ENCODE data around the gene AAK1. TPM values are rescaled to one million over a fixed set of nuclear protein-coding genes. Genes with fewer than 3 reads are reported as not detected.

The AAK1 gene
- 100 to 1,000 TPM; 115 to 121 TPM for total RNA-seq

GRCh38 chr2:69643602-69644505 is at the start of gene AAK1:
Gene AAK1, minus strand, starts transcription at chr2:69643739. Its CDS starts 699 bp downstream, at chr2:69643040.
- CTCF ChIA-PET, result interaction anchor here (0.7 to 4.0 kb wide), 10 partner anchors 15 to 78 kb away, joined by 3 to 21 read pairs (median 4); no protein-coding TSS in a partner anchor

GRCh38 chr2:69692424-69692823 is 48.9 kb upstream of the AAK1 start:
- peaks cover 4% of the 10 kb centered on the region for H3K27me3 Mint-ChIP-seq
- POLR2A ChIA-PET, result interaction anchor here (1.6 kb wide), 1 partner anchor 43 kb away, joined by 12 read pairs; no protein-coding TSS in a partner anchor
- peaks cover 72% of the 10 kb centered on the region for H3K4me1 Mint-ChIP-seq
- H3K4me3 Mint-ChIP-seq, result no peak overlapping the region
- no peaks in the 10 kb centered on the region for H3K36me3 Mint-ChIP-seq (ENCODE audit: low read depth)
- CTCF ChIA-PET, result interaction anchor here (0.9 to 1.4 kb wide), 2 partner anchors 9 to 31 kb away, joined by 3 to 6 read pairs; no protein-coding TSS in a partner anchor
- H3K9me3 Mint-ChIP-seq, result no peaks in the 10 kb centered on the region
- H3K27ac Mint-ChIP-seq, result peak overlapping the region; percentile 94
- no peak for DNase-seq

More at GRCh38 chr2:69643602-69644505, at the start of gene AAK1:
- Mint-ChIP-seq H3K4me1 (peaks cover 60% of the 10 kb centered on the region), H3K36me3 (ENCODE audit: low read depth) (peaks cover 37% of the 10 kb centered on the region), H3K27ac (peak within 1 kb of the TSS; percentile 99), H3K9me3 (no peaks in the 10 kb centered on the region), H3K4me3 (peak within 1 kb of the TSS; percentile 88), H3K27me3 (no peaks in the 10 kb centered on the region)
- peak; percentile 88 for DNase-seq
- POLR2A ChIA-PET, result interaction anchor here (0.8 to 4.9 kb wide), 45 partner anchors 9 to 650 kb away, joined by 3 to 55 read pairs (median 5); partner anchors contain the start of genes ANXA4, C2orf42, NFU1 and PCYOX1

GRCh38 chr2:69689969-69690368 is 46.4 kb upstream of the AAK1 start:
- H3K27ac Mint-ChIP-seq, result no peak overlapping the region
- POLR2A ChIA-PET, result no interaction called here
- no peak overlapping the region for H3K4me3 Mint-ChIP-seq
- no peaks in the 10 kb centered on the region for H3K27me3 Mint-ChIP-seq
- peaks cover 71% of the 10 kb centered on the region for H3K4me1 Mint-ChIP-seq
- DNase-seq, result no peak
- H3K9me3 Mint-ChIP-seq, result no peaks in the 10 kb centered on the region
- CTCF ChIA-PET, result no interaction called here
- H3K36me3 Mint-ChIP-seq (ENCODE audit: low read depth), result no peaks in the 10 kb centered on the region

- no peaks in the 10 kb centered on the region for H3K9me3 Mint-ChIP-seq
- no peak overlapping the region for H3K4me3 Mint-ChIP-seq
- ChIA-PET POLR2A (no interaction called here), CTCF (no interaction called here)
- no peaks in the 10 kb centered on the region for H3K36me3 Mint-ChIP-seq (ENCODE audit: low read depth)
- H3K4me1 Mint-ChIP-seq, result peaks cover 73% of the 10 kb centered on the region
- no peak for DNase-seq
- H3K27me3 Mint-ChIP-seq, result no peaks in the 10 kb centered on the region
- H3K27ac Mint-ChIP-seq, result no peak overlapping the region
Measured at GRCh38 chr2:69689466-69689865, 45.9 kb upstream of the AAK1 start.

- H3K27ac Mint-ChIP-seq, result no peak overlapping the region
- POLR2A ChIA-PET, result interaction anchor here (3.3 kb wide), 1 partner anchor 43 kb away, joined by 22 read pairs; the partner anchor contains the start of gene AAK1
- H3K36me3 Mint-ChIP-seq (ENCODE audit: low read depth), result no peaks in the 10 kb centered on the region
- CTCF ChIA-PET, result no interaction called here
- no peaks in the 10 kb centered on the region for H3K27me3 Mint-ChIP-seq
- no peak overlapping the region for H3K4me3 Mint-ChIP-seq
- no peaks in the 10 kb centered on the region for H3K9me3 Mint-ChIP-seq
- peaks cover 74% of the 10 kb centered on the region for H3K4me1 Mint-ChIP-seq
- no peak for DNase-seq
Measured at GRCh38 chr2:69687971-69688611, 44.6 kb upstream of the AAK1 start.

GRCh38 chr2:69686813-69687212 is 43.3 kb upstream of the AAK1 start:
- CTCF ChIA-PET, result interaction anchor here (1.0 to 1.3 kb wide), 2 partner anchors 12 to 42 kb away, joined by 3 read pairs; no protein-coding TSS in a partner anchor
- Mint-ChIP-seq H3K27ac (no peak overlapping the region), H3K9me3 (no peaks in the 10 kb centered on the region), H3K27me3 (no peaks in the 10 kb centered on the region), H3K4me1 (peaks cover 70% of the 10 kb centered on the region), H3K36me3 (ENCODE audit: low read depth) (no peaks in the 10 kb centered on the region), H3K4me3 (no peak overlapping the region)
- no peak for DNase-seq
- POLR2A ChIA-PET, result interaction anchor here (1.2 to 3.3 kb wide), 3 partner anchors 9 to 42 kb away, joined by 3 to 22 read pairs (median 3); partner anchors contain the start of gene AAK1

GRCh38 chr2:69685321-69686048 is 41.9 kb upstream of the AAK1 start:
- CTCF ChIA-PET, result interaction anchor here (1.3 kb wide), 1 partner anchor 41 kb away, joined by 3 read pairs; no protein-coding TSS in a partner anchor
- H3K4me1 Mint-ChIP-seq, result peaks cover 64% of the 10 kb centered on the region
- POLR2A ChIA-PET, result interaction anchor here (1.1 to 3.3 kb wide), 5 partner anchors 8 to 41 kb away, joined by 3 to 22 read pairs (median 3); partner anchors contain the start of gene AAK1
- H3K9me3 Mint-ChIP-seq, result peaks cover 4% of the 10 kb centered on the region
- H3K27ac Mint-ChIP-seq, result no peak overlapping the region
- H3K27me3 Mint-ChIP-seq, result no peaks in the 10 kb centered on the region
- H3K4me3 Mint-ChIP-seq, result no peak overlapping the region
- H3K36me3 Mint-ChIP-seq (ENCODE audit: low read depth), result peaks cover 5% of the 10 kb centered on the region
- DNase-seq, result peak; percentile 34

GRCh38 chr2:69683170-69683971 is 39.8 kb upstream of the AAK1 start:
- Mint-ChIP-seq H3K9me3 (peaks cover 4% of the 10 kb centered on the region), H3K4me1 (peaks cover 60% of the 10 kb centered on the region), H3K4me3 (peak overlapping the region; percentile 12), H3K27ac (peak overlapping the region; percentile 63), H3K27me3 (no peaks in the 10 kb centered on the region), H3K36me3 (ENCODE audit: low read depth) (peaks cover 6% of the 10 kb centered on the region)
- ChIA-PET CTCF (interaction anchor here (0.7 to 1.6 kb wide), 7 partner anchors 10 to 118 kb away, joined by 3 to 7 read pairs (median 4); partner anchors contain the start of gene AAK1), POLR2A (interaction anchor here (0.8 to 1.9 kb wide), 12 partner anchors 8 to 129 kb away, joined by 3 to 16 read pairs (median 4); partner anchors contain the start of gene AAK1)
- DNase-seq, result no peak

- POLR2A ChIA-PET, result interaction anchor here (0.9 to 1.9 kb wide), 4 partner anchors 11 to 128 kb away, joined by 3 to 16 read pairs (median 4); partner anchors contain the start of gene AAK1
- Mint-ChIP-seq H3K27me3 (no peaks in the 10 kb centered on the region), H3K36me3 (ENCODE audit: low read depth) (peaks cover 10% of the 10 kb centered on the region), H3K9me3 (peaks cover 4% of the 10 kb centered on the region), H3K27ac (no peak overlapping the region), H3K4me1 (peaks cover 65% of the 10 kb centered on the region), H3K4me3 (no peak overlapping the region)
- DNase-seq, result no peak
- CTCF ChIA-PET, result interaction anchor here (1.2 kb wide), 1 partner anchor 37 kb away, joined by 3 read pairs; no protein-coding TSS in a partner anchor
Measured at GRCh38 chr2:69682525-69682924, 39.0 kb upstream of the AAK1 start.

- ChIA-PET POLR2A (interaction anchor here (0.6 to 1.5 kb wide), 4 partner anchors 13 to 36 kb away, joined by 3 to 13 read pairs (median 3); partner anchors contain the start of gene AAK1), CTCF (interaction anchor here (1.1 to 1.7 kb wide), 2 partner anchors 34 to 202 kb away, joined by 3 read pairs; no protein-coding TSS in a partner anchor)
- Mint-ChIP-seq H3K36me3 (ENCODE audit: low read depth) (peaks cover 10% of the 10 kb centered on the region), H3K9me3 (peaks cover 4% of the 10 kb centered on the region), H3K4me1 (peaks cover 62% of the 10 kb centered on the region), H3K27me3 (no peaks in the 10 kb centered on the region), H3K4me3 (no peak overlapping the region), H3K27ac (no peak overlapping the region)
- DNase-seq, result no peak
Measured at GRCh38 chr2:69680001-69680675, 36.6 kb upstream of the AAK1 start.

GRCh38 chr2:69677914-69678313 is 34.4 kb upstream of the AAK1 start:
- Mint-ChIP-seq H3K27me3 (no peaks in the 10 kb centered on the region), H3K36me3 (ENCODE audit: low read depth) (peaks cover 10% of the 10 kb centered on the region), H3K27ac (peak overlapping the region; percentile 79), H3K9me3 (peaks cover 4% of the 10 kb centered on the region), H3K4me3 (peak overlapping the region; percentile 22), H3K4me1 (peaks cover 53% of the 10 kb centered on the region)
- ChIA-PET CTCF (interaction anchor here (0.9 to 1.3 kb wide), 2 partner anchors 47 to 113 kb away, joined by 3 read pairs; no protein-coding TSS in a partner anchor), POLR2A (interaction anchor here (1.0 to 5.5 kb wide), 5 partner anchors 8 to 45 kb away, joined by 3 to 21 read pairs (median 4); partner anchors contain the start of gene AAK1)
- DNase-seq, result no peak

All from activated CD4-positive, alpha-beta memory T cell treated with anti-CD3 and anti-CD28 coated beads, Interleukin-2, amount 10 ng/mL, durations not matched to agents 7 days and 5 days (primary cell).